GM19240 (cell line): ENCODE results near the gene IRGQ.
"Not testable (repeated sequence)": the region's sequence is repeated elsewhere in the genome, so short reads cannot be mapped to it uniquely, and the experiment has no call there.

Source experiments
- DNase-seq: peaks from one replicate; pipeline ENCODE4 v3.0.0; 2011; ENCODE audit warnings: low spot score; ENCODE audit not compliant: insufficient read length

IRGQ gene

DNA sequence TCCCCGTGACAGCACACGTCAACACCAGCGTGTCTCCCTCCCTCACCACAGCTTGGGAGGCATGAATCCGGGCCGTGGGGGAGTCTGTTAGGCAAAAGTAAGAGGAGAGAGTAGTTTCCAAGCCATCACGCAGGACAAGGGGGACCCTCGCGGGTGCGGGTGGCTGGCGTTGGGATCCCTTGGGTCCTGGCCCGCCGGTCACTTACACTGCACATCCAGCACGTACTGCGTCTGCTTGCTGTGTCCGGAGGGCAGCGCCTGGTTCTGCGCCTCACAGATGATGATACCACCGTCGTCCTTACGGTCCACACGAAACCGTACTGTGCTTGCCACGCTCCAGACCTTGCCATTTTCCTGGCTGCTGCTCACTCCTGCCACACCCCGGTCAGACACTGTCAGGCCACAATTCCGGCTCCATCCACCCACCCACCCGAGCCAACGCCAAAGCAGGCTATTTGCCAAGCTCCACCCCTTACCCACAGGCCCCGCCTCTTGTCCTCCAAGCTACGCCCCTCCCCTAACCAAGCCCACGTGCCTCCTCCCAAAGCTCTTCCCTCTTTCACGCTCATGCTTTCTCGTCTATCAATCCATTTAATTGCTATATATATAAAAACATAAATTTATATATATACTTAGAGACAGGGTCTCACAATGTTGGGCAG is 30.1 kb upstream of the IRGQ start:
- no peak for DNase-seq

DNA sequence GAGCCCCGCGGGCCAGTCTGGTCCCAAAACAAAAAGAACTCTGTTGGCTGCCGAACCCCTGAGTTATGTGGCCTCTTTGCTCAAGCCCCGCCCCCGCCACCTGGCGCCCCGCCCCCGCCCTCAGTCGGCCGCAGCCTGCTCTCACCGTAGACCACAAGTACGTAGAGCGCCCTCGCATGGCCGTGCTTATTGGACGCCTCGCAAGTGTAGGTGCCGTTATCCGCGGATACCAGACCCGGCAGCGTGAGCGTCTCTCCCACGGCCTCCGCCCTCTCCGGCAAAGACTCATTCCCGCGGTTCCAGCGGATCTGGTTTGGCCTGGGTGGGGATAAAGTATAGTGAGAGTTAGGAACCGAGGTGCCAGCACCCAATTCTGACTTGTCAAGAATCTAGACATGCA is 29.0 kb upstream of the IRGQ start:
- no peak for DNase-seq

GRCh38 chr19:43623889-43624670 is 28.1 kb upstream of the IRGQ start:
- no peak for DNase-seq

DNA sequence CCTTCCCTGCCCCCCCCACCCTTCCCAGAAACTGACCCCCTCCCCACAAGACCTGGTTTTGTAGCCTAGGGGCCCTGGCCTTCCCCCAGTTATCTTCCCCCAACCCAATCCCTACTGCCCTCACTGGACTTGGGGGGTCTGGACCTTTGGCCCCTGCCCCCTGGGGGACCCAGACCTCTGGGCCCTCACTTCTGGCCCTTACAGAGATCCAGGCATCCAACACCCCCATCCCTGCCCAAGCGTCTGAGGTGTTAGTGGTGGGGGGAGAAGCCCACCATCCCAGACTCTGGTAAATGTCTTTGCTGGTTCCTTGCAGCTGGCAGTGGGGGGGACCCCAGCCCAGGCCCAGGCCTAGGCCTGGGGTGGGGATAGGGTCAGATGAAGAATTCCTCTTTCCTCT is 27.0 kb upstream of the IRGQ start:
- no peak for DNase-seq

GRCh38 chr19:43622070-43622469 is 26.1 kb upstream of the IRGQ start:
- DNase-seq: no peak

GRCh38 chr19:43620061-43621001 is 24.4 kb upstream of the IRGQ start:
- no peak for DNase-seq

DNA sequence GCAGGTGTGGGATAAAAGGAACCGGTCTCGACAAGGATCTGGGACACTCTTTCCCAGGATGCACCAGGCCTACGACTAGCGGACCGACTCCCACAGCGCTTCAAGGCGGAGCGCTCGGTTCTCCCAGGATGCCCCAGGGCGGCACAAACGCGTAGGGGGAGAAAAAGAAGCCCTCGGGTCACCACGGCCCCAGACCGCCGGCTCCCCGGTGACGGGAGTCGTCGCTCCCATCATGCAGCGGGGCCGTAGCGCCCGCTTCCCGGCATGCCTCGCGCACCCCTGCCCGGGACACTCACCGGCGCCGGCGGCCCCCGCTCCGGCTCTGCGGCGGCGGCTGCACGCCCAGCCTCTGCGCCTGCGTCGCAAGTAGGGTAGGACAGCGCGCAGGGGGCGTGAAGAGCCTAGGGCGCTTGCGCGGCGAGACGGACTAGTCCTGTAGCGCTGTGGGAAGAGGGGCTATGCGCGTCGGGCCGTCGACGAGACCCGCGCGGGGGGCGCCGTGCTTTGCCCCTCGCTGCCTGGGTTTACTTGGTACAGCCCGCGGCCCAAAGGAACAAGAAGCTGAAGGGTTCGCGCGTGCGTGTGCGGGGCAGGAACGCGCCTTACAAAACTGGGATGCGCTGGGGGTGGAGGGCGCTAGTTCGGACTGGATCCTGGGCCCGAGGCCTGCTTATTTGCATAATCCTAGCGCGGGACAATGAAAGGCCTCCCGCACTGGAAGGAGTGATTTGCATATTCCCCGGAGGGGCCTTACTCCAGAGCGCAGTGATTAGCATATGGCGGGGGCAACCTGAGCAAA is 23.5 kb upstream of the IRGQ start, which contains the start of gene ZNF428:
ZNF428 (minus strand) TSS at position 368 of the 799 bp plus-strand sequence. CDS start 5,325 bp downstream, outside the sequence.
- DNase-seq: peak; percentile 91

DNA sequence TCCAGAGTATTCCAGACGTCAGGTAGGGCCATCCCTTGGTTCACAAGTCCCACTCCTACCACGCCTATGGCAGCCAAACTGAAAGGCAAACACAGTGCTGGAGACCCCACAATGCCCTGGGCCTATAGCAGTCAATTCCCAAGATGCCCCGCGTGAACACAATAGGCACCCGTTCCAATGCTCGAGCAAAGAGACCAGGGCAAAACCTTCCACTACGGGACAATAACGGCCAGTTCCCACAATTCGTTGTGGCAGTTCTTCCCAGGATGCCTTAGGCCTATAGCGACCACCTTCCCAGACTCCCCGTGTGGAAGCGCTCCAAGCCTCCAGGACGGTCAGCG is 23.0 kb upstream of the IRGQ start:
- DNase-seq: peak; percentile 59

DNA sequence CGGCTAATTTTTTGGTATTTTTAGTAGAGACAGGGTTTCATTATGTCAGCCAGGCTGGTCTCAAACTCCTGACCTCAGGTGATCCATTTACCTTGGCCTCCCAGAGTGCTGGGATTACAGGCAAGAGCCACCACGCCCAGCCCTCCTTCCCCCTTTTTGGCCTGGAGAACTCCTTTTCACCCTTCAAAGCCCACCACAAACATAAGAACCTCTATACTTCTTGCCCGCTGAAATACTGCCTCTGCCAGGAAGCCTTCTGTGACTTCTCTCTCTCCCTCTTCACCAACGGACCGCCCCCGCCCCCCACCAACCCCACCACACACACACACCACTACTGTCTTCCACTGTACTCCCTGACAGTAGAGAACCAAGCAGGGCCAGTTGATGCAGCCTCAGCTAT is 21.0 kb upstream of the IRGQ start:
- no peak for DNase-seq

DNA sequence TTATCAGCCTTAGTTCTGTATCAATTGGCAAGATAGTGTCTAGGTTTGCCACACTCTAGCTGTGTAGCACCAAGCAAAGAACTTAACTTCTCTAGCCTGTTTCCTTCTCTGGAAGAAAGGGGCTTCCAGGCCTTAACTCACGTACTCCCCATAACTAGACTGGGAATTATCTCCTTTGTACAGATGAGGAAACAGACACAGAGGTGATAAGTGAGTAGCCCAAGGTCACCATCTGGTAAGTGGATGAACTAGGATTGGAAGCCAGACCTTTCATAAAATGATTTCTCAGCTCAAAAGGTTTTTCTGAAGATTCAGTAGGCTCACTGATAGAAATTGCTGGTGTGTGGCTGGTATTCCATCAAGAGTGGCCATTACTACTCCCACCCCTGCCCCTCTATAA is 20.4 kb upstream of the IRGQ start:
- DNase-seq: no peak

- no peak for DNase-seq
Measured at GRCh38 chr19:43612374-43612773, 16.4 kb upstream of the IRGQ start.

GRCh38 chr19:43611788-43612187 is 15.9 kb upstream of the IRGQ start, which contains the start of gene SRRM5:
TSS of gene SRRM5 (plus strand) at chr19:43612088. CDS start at chr19:43612122, 34 bp downstream.
- DNase-seq: no peak

GRCh38 chr19:43610493-43610892 is 14.6 kb upstream of the IRGQ start:
- no peak for DNase-seq

DNA sequence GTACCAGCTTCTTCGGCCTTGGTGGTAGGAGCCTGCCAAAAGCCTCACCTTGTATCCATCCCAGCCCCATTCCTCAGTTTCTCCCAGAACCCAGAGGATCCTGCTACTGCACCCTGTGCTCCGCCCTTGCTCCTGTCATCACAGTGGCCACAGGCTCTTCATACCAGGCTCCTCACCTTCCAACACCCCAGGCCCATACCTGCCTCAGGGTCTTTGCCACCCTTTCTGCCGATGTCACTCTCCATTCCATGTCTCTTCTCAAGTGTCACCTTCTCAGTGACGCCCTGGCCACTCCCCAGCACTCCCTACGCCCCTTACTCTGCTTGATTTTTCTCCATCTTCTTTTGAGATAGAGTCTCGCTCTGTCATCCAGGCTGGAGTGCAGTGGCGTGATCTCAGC is 13.9 kb upstream of the IRGQ start:
- DNase-seq: no peak

DNA sequence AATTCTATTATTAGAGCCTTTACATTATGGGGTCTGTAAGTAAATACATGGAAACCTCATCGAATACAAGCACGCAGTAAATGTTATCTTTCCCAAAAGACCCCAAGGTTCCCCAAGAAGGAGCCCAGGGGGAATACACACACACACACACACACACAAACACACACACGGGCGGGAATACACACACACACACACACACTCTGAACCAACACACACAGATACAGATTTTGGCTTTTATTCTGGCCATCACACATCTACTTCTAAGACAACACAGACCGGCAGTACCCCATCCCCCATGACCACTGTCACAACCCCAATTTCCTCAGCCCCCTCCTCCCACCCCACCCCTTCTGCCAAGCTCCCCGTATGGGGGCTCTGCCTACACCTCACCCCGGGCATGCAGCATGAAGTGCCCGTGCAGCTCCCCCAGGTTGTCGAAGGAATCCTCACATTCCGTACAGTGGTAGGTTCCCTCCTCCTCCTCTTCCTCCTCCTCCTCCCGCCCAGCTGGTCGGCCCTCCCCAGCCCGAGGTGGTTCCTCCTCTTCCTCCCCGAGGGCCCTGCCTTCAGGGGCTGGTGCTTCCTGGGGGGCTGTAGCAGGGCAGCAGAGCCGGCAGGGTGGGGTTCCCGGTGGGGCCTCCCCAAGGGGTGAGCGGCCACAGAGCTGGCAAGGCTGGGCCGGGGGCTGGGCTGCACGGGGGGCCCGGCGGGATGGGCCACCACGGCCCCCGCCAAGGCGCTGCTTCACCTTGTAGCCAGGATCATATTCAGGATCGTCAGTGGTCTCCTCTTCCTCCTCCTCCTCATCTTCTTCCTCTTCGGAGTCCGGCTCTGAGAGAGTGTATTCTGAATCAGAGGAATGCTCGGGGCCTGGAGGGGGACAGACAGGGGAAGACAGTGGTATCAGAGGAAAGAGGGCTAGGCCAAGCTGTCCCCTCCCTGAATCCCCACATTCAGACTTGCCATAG is 11.6 kb upstream of the IRGQ start:
- DNase-seq: no peak

GRCh38 chr19:43606569-43607229 is 10.8 kb upstream of the IRGQ start:
- no peak for DNase-seq

- DNase-seq: no peak
Measured at GRCh38 chr19:43605875-43606568, 10.1 kb upstream of the IRGQ start.

DNA sequence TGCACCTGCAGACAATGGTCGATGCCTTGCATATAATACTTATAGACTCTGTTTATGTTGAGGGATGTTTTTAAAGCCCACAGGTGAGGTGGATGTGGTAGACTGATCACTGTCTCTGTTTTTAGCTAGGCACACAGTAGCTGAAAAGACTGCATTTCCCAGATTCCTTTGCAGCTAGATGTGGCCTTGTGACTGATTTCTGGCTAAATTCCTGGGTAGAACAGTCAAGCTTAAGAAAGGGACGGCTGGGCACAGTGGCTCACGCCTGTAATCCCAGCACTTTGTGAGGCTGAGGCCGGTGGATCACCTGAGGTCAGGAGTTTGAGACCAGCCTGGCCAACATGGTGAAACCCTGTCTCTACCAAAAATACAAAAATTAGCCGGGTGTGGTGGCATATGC is 4.4 kb upstream of the IRGQ start:
- not testable (repeated sequence) for DNase-seq
